ENCODE results near the gene ANP32D. TPM values are rescaled to one million over a fixed set of nuclear protein-coding genes. Genes with fewer than 3 reads are reported as not detected.
"Not testable (repeated sequence)": the region's sequence is repeated elsewhere in the genome, so short reads cannot be mapped to it uniquely, and the experiment has no call there.

ANP32D gene
- polyA plus RNA-seq, 1 of the 3 experiments (the other 2 are of a cell fraction), result not detected

DNA sequence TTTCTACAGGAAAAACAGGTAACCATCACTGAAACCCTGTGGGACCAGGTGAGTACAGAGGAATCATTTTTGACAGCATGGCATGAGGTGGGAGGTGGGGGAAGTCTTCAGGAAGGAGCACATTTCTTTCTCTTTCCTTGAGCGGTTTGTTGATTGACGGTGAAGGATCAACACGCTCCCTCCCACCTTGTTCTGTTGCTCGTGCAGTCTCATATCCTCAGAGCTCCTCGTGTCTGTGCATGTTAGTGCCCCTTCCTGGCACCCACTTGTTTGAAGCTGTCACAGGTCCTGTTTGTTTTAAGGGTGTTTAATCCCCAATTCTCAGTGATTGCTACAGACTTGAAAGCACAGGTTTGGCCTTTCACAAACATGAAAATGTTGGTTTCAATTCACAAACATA, 14.3 kb downstream of the ANP32D start:
- no peaks in the 10 kb centered on the region for H4K20me1 ChIP-seq (ENCODE audit: insufficient read depth)
- no peak overlapping the region for H3K4me3 ChIP-seq (ENCODE audit: low read depth in 2 of 2, low read length in 1 of 2)
- H3K9ac ChIP-seq, result no peak overlapping the region
- WGBS (ENCODE audit: low lambda C conversion rate), result 7% methylated on average over 3 of the region's 5 CpGs
- ChIA-PET CTCF (no interaction called here), POLR2A (no interaction called here)
- no peak overlapping the region for H2AFZ ChIP-seq (ENCODE audit: low read depth)
- H3K9me3 ChIP-seq, result no peaks in the 10 kb centered on the region
- DNase-seq, result no peak
- no peaks in the 10 kb centered on the region for H3F3A ChIP-seq (replicated peaks; ENCODE audit: insufficient read depth)
- TF ChIP-seq FOXJ3 (CRISPR knock-in tag; IDR thresholded peaks at IDR 0.05) (no peak), YY1 (IDR thresholded peaks at IDR 0.05; ENCODE audit: low read depth) (no peak), RXRA (IDR thresholded peaks at IDR 0.05; ENCODE audit: borderline replicate concordance, low read depth) (no peak)
- no peaks in the 10 kb centered on the region for H3K9me2 ChIP-seq
- H3K4me2 ChIP-seq, result no peak overlapping the region
- no peaks in the 10 kb centered on the region for H3K4me1 ChIP-seq (ENCODE audit: control insufficient read depth in 1 of 2, insufficient read depth in 2 of 2, low read depth in 1 of 2, low read length in 1 of 2)
- H3K79me2 ChIP-seq (ENCODE audit: insufficient read depth), result no peaks in the 10 kb centered on the region
- no peak overlapping the region for H3K27ac ChIP-seq (ENCODE audit: low read depth in 2 of 2, low read length in 1 of 2)
- H3K36me3 ChIP-seq (replicated peaks in 1 of 2; ENCODE audit: control insufficient read depth in 1 of 2, insufficient read depth in 2 of 2, low read length in 1 of 2), result no peaks in the 10 kb centered on the region
- no peaks in the 10 kb centered on the region for H3K27me3 ChIP-seq (ENCODE audit: insufficient read depth)

DNA sequence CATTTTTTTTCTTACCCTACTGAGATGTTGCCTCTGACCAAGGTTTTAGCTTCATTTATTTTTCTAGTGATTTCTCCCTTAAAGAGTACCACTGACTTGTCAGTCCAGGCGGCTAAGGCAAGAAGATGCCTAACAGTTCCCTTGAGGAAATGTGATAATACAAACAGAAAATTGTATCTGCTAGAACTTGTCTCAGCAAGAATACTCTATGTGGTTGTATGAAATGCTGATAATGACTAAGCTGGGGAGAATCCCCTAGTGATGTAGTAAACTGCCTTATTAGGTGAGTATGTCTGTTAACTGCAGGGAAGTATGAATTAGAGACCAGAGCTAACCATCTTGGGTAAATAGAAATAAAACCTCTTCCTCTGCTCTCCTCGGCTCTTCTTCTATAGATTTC, 16.7 kb downstream of the ANP32D start:
- no peaks in the 10 kb centered on the region for H4K20me1 ChIP-seq (ENCODE audit: insufficient read depth)
- ChIA-PET CTCF (no interaction called here), POLR2A (no interaction called here)
- no peaks in the 10 kb centered on the region for H3K79me2 ChIP-seq (ENCODE audit: insufficient read depth)
- H3K36me3 ChIP-seq (replicated peaks in 1 of 2; ENCODE audit: control insufficient read depth in 1 of 2, insufficient read depth in 2 of 2, low read length in 1 of 2), result no peaks in the 10 kb centered on the region
- no peaks in the 10 kb centered on the region; the same call in 1 of the 2 replicates for H3K27me3 ChIP-seq (ENCODE audit: insufficient read depth)
- no peaks in the 10 kb centered on the region for H3K9me3 ChIP-seq
- WGBS (ENCODE audit: low lambda C conversion rate), result 3% methylated on average over 2 of the region's 2 CpGs
- H2AFZ ChIP-seq (ENCODE audit: low read depth), result no peak overlapping the region
- TF ChIP-seq EZH2phosphoT487 (IDR thresholded peaks at IDR 0.05; ENCODE audit: borderline replicate concordance, low read depth) (no peak), RCOR1 (IDR thresholded peaks at IDR 0.05; ENCODE audit: low read length) (no peak), FOXM1 (IDR thresholded peaks at IDR 0.05; ENCODE audit: low read depth) (no peak), FOXJ3 (CRISPR knock-in tag; IDR thresholded peaks at IDR 0.05) (no peak), RXRA (IDR thresholded peaks at IDR 0.05; ENCODE audit: borderline replicate concordance, low read depth) (no peak), EP300 (IDR thresholded peaks at IDR 0.05; ENCODE audit: borderline replicate concordance in 1 of 2, low read depth in 1 of 2, low read length in 1 of 2) (no peak)
- TF ChIP-seq, protein P1, sequence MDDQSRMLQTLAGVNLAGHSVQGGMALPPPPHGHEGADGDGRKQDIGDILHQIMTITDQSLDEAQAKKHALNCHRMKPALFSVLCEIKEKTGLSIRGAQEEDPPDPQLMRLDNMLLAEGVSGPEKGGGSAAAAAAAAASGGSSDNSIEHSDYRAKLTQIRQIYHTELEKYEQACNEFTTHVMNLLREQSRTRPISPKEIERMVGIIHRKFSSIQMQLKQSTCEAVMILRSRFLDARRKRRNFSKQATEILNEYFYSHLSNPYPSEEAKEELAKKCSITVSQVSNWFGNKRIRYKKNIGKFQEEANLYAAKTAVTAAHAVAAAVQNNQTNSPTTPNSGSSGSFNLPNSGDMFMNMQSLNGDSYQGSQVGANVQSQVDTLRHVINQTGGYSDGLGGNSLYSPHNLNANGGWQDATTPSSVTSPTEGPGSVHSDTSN (IDR thresholded peaks at IDR 0.05), result no peak
- TF ChIP-seq, protein P2, sequence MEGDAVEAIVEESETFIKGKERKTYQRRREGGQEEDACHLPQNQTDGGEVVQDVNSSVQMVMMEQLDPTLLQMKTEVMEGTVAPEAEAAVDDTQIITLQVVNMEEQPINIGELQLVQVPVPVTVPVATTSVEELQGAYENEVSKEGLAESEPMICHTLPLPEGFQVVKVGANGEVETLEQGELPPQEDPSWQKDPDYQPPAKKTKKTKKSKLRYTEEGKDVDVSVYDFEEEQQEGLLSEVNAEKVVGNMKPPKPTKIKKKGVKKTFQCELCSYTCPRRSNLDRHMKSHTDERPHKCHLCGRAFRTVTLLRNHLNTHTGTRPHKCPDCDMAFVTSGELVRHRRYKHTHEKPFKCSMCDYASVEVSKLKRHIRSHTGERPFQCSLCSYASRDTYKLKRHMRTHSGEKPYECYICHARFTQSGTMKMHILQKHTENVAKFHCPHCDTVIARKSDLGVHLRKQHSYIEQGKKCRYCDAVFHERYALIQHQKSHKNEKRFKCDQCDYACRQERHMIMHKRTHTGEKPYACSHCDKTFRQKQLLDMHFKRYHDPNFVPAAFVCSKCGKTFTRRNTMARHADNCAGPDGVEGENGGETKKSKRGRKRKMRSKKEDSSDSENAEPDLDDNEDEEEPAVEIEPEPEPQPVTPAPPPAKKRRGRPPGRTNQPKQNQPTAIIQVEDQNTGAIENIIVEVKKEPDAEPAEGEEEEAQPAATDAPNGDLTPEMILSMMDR (IDR thresholded peaks at IDR 0.05), result no peak
- no peak for DNase-seq
- no peak overlapping the region for H3K4me2 ChIP-seq
- no peaks in the 10 kb centered on the region for H3K9me2 ChIP-seq
- no peaks in the 10 kb centered on the region for H3F3A ChIP-seq (replicated peaks; ENCODE audit: insufficient read depth)
- H3K4me1 ChIP-seq (ENCODE audit: control insufficient read depth in 1 of 2, insufficient read depth in 2 of 2, low read depth in 1 of 2, low read length in 1 of 2), result no peaks in the 10 kb centered on the region
- H3K4me3 ChIP-seq (ENCODE audit: low read depth in 2 of 2, low read length in 1 of 2), result no peak overlapping the region
- H3K27ac ChIP-seq (ENCODE audit: low read depth in 2 of 2, low read length in 1 of 2), result no peak overlapping the region
- no peak overlapping the region for H3K9ac ChIP-seq

DNA sequence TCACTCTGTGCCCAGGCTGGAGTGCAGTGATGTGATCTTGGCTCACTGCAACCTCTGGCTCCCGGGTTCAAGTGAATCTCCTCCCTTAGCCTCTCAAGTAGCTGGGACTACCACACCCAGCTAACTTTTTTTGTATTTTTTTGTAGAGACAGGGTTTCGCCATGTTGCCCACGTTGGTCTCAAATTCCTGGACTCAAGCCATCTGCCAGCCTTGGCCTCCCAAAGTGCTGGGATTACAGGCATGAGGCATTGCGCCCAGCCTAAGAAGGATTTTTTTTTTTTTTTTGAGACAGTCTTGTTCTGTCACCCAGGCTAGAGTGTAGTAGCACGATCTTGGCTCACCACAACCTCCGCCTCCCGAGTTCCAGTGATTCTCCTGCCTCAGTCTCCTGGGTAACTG, 17.1 kb downstream of the ANP32D start:
- H3K4me1 ChIP-seq (ENCODE audit: control insufficient read depth in 1 of 2, insufficient read depth in 2 of 2, low read depth in 1 of 2, low read length in 1 of 2); DNase-seq; H3K79me2 ChIP-seq (ENCODE audit: insufficient read depth); H3F3A ChIP-seq (replicated peaks; ENCODE audit: insufficient read depth); H3K36me3 ChIP-seq (replicated peaks in 1 of 2; ENCODE audit: control insufficient read depth in 1 of 2, insufficient read depth in 2 of 2, low read length in 1 of 2); H3K4me2 ChIP-seq; H3K9me2 ChIP-seq; H3K9ac ChIP-seq; H3K27ac ChIP-seq (ENCODE audit: low read depth in 2 of 2, low read length in 1 of 2); POLR2A ChIA-PET; CTCF ChIA-PET; H4K20me1 ChIP-seq (ENCODE audit: insufficient read depth); H2AFZ ChIP-seq (ENCODE audit: low read depth); H3K27me3 ChIP-seq (ENCODE audit: insufficient read depth); H3K4me3 ChIP-seq (ENCODE audit: low read depth in 2 of 2, low read length in 1 of 2); H3K9me3 ChIP-seq: not testable (repeated sequence)
- 15% methylated on average over 7 of the region's 7 CpGs for WGBS (ENCODE audit: low lambda C conversion rate)

- POLR2A ChIA-PET; H3K9me2 ChIP-seq; H3K36me3 ChIP-seq (replicated peaks in 1 of 2; ENCODE audit: control insufficient read depth in 1 of 2, insufficient read depth in 2 of 2, low read length in 1 of 2); H3K9me3 ChIP-seq; H3K9ac ChIP-seq; H3K4me2 ChIP-seq; H3K79me2 ChIP-seq (ENCODE audit: insufficient read depth); H3K4me1 ChIP-seq (ENCODE audit: control insufficient read depth in 1 of 2, insufficient read depth in 2 of 2, low read depth in 1 of 2, low read length in 1 of 2); H4K20me1 ChIP-seq (ENCODE audit: insufficient read depth); H3F3A ChIP-seq (replicated peaks; ENCODE audit: insufficient read depth); CTCF ChIA-PET; H3K4me3 ChIP-seq (ENCODE audit: low read depth in 2 of 2, low read length in 1 of 2); H2AFZ ChIP-seq (ENCODE audit: low read depth); H3K27me3 ChIP-seq (ENCODE audit: insufficient read depth); DNase-seq; H3K27ac ChIP-seq (ENCODE audit: low read depth in 2 of 2, low read length in 1 of 2): not testable (repeated sequence)
- no CpG with 5 or more reads among the region's 32 CpGs for WGBS (ENCODE audit: low lambda C conversion rate)
Observed at GRCh38 chr12:48500281-48500680, 27.9 kb downstream of the ANP32D start.

- 11% methylated on average over 2 of the region's 2 CpGs for WGBS (ENCODE audit: low lambda C conversion rate)
- H3K9me3 ChIP-seq; H3K79me2 ChIP-seq (ENCODE audit: insufficient read depth); CTCF ChIA-PET; H3K4me2 ChIP-seq; H3K9me2 ChIP-seq; H4K20me1 ChIP-seq (ENCODE audit: insufficient read depth); H3K4me1 ChIP-seq (ENCODE audit: control insufficient read depth in 1 of 2, insufficient read depth in 2 of 2, low read depth in 1 of 2, low read length in 1 of 2); H3K9ac ChIP-seq; H2AFZ ChIP-seq (ENCODE audit: low read depth); DNase-seq; H3F3A ChIP-seq (replicated peaks; ENCODE audit: insufficient read depth); H3K27me3 ChIP-seq (ENCODE audit: insufficient read depth); H3K4me3 ChIP-seq (ENCODE audit: low read depth in 2 of 2, low read length in 1 of 2); H3K27ac ChIP-seq (ENCODE audit: low read depth in 2 of 2, low read length in 1 of 2); POLR2A ChIA-PET; H3K36me3 ChIP-seq (replicated peaks in 1 of 2; ENCODE audit: control insufficient read depth in 1 of 2, insufficient read depth in 2 of 2, low read length in 1 of 2): not testable (repeated sequence)
Observed at GRCh38 chr12:48506836-48507235, 34.5 kb downstream of the ANP32D start.
